Activated T-helper 17 cell treated with anti-CD3 and anti-CD28 coated beads, Interleukin-2, amount 50 U/mL, for 72 hours (primary cell): ENCODE results near the gene FAM118A. TPM values are rescaled to one million over a fixed set of nuclear protein-coding genes. Genes with fewer than 3 reads are reported as not detected.
"Not testable (repeated sequence)": the region's sequence is repeated elsewhere in the genome, so short reads cannot be mapped to it uniquely, and the experiment has no call there.

Experiments used
- ATAC-seq: fragments of 150-1000 bp; cut with Tn5 transposase; replicated peaks from 2 replicates; pipeline ENCODE4 v1.10.0; 2021; ENCODE audit warnings: mild to moderate bottlenecking, moderate library complexity
- H3K27ac Mint-ChIP-seq: one replicate; pipeline ENCODE4 v1.8.0; 2022; ENCODE audit warnings: mixed read lengths
- H3K27me3 Mint-ChIP-seq: one replicate; pipeline ENCODE4 v1.8.0; 2022; ENCODE audit warnings: mixed read lengths
- H3K36me3 Mint-ChIP-seq: one replicate; pipeline ENCODE4 v1.8.0; 2022; ENCODE audit warnings: low read depth, mild to moderate bottlenecking, mixed read lengths
- H3K4me1 Mint-ChIP-seq: one replicate; pipeline ENCODE4 v1.8.0; 2022; ENCODE audit warnings: mixed read lengths
- H3K4me3 Mint-ChIP-seq: one replicate; pipeline ENCODE4 v1.8.0; 2022; ENCODE audit warnings: mild to moderate bottlenecking, mixed read lengths
- H3K9me3 Mint-ChIP-seq: one replicate; pipeline ENCODE4 v1.8.0; 2022; ENCODE audit warnings: mixed read lengths
- total RNA-seq, 2 donors: library from RNA; stranded (reverse); gene quantifications; one replicate each; pipeline ENCODE4 v1.2.3, GENCODE V29; 2022

Gene FAM118A
- total RNA-seq, 2 donors from 2014 or later, result 64.3 to 99.4 TPM

DNA sequence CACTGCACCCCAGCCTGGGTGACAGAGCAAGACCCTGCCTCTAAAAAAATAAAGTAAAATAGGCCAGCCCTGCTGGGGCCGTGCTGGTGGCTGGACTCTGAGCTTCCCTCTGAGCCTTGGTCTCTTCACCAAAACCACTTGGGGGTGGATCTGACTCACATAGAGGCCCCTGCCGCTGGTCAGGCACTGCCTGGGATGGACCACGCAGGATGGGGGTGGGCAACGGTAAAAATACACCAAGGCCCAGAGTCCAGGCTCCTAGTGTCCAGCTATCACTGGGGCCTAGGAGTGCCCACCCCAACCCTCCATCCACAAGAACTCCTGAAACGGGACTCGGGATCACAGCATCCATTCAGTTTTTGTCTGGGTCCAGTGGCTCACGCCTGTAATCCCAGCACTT, 37.2 kb upstream of the FAM118A start:
- Mint-ChIP-seq H3K4me1 (peaks cover 4% of the 10 kb centered on the region), H3K27me3 (peaks cover 8% of the 10 kb centered on the region), H3K27ac (no peak overlapping the region), H3K9me3 (no peaks in the 10 kb centered on the region), H3K36me3 (no peaks in the 10 kb centered on the region), H3K4me3 (no peak overlapping the region)
- no peak for ATAC-seq

DNA sequence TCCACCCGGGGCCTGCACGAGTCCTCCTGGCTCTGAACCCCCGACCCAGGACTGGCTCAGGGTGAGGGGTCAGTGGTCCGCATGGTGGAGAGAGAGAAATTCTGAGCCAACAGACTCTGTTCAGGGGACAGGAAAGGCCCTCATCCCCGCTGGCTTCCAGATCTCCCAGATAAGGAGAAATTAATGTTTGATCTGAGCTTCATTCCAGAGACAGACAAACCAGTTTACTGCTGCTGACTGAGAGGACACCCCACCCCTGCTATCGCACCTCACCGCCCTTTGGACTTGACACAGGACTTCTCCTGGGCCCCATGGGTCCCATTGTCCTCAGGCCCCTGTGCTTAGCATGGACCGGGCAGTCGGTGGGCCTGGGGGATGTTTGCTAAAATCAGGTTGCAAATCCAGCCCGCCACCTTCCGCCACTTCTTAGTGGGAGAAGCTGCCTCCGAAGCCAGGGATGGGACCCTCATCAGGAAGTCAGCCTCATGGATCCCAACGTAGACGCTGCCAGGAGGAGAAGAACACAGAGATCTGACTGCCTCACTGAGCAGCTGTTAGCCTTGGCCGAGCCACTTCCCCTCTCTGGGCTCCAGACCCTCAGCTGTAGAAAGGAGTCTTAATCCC, 36.2 kb upstream of the FAM118A start:
- no peak for ATAC-seq
- Mint-ChIP-seq H3K9me3 (no peaks in the 10 kb centered on the region), H3K27me3 (peaks cover 8% of the 10 kb centered on the region), H3K4me3 (no peak overlapping the region), H3K27ac (no peak overlapping the region), H3K36me3 (no peaks in the 10 kb centered on the region), H3K4me1 (peaks cover 4% of the 10 kb centered on the region)

DNA sequence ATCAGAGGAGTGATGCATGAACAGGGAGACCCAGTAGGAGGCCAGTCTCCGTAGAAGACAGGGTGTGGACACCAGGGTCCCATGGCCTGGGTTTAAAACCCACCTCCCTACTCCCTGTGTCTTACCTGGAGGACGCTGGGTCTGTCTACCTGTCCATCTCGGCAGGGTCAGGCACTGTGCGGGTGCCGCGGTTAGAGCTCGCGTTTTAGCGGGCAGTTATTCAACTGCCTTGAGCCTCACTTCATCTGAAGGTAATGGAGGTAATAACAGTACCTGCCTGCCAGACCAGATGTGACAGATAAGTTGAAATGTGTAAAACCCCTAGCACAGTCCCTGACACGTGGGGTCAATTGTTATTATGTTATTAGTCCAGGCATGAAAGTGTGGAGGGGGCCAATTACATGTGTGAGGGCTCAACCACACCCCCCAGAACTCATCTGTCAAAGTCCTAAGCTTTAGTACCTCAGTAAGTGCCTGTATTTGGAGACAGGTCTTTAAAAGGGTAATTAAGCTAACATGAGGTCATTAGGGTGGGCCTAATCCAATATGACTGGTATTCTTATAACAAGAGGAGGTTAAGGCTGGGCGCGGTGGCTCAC, 33.1 kb upstream of the FAM118A start:
- Mint-ChIP-seq H3K4me3 (no peak overlapping the region), H3K27me3 (no peaks in the 10 kb centered on the region), H3K36me3 (no peaks in the 10 kb centered on the region), H3K27ac (no peak overlapping the region), H3K4me1 (no peaks in the 10 kb centered on the region), H3K9me3 (no peaks in the 10 kb centered on the region)
- ATAC-seq, result no peak

DNA sequence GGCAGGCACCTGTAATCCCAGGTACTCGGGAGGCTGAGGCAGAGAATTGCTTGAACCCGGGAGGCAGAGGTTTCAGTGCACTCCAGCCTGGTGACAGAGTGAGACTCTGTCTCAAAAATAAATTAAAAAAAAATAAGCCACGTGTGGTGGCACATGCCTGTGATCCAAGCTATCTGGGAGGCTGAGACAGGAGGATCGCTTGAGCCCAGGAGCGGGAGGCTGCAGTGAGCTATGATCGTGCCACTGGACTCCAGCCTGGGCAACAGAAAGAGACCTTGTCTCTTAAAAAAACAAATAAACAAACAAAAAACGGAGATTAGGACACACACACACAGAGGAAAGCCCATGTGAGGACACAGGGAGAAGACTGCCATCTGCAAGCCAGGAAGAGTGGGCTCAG, 32.0 kb upstream of the FAM118A start:
- ATAC-seq, H3K27ac Mint-ChIP-seq, H3K36me3 Mint-ChIP-seq, H3K4me1 Mint-ChIP-seq, H3K27me3 Mint-ChIP-seq, H3K9me3 Mint-ChIP-seq, H3K4me3 Mint-ChIP-seq: not testable (repeated sequence)

DNA sequence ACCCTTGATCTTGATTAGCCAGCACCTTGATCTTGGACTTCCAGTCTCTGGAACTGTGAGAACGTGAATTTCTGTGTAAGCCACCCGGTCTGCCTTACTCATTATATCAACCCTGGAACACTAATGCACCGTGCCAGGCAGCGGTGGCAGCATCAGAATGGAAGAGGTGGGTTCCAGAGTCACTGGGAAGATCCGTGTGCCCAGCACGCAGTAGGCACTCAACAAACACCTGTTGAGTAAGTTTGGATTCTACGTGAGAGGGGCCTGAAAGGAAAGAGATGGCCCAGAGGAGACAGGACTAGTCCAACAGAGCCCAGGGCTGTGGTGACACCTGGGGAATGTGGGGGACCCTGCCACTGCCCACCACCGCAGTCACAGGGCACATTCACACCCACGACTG, 31.6 kb upstream of the FAM118A start:
- Mint-ChIP-seq H3K27ac (no peak overlapping the region), H3K9me3 (no peaks in the 10 kb centered on the region), H3K36me3 (no peaks in the 10 kb centered on the region), H3K27me3 (peaks cover 4% of the 10 kb centered on the region), H3K4me3 (no peak overlapping the region), H3K4me1 (no peaks in the 10 kb centered on the region)
- ATAC-seq, result no peak

DNA sequence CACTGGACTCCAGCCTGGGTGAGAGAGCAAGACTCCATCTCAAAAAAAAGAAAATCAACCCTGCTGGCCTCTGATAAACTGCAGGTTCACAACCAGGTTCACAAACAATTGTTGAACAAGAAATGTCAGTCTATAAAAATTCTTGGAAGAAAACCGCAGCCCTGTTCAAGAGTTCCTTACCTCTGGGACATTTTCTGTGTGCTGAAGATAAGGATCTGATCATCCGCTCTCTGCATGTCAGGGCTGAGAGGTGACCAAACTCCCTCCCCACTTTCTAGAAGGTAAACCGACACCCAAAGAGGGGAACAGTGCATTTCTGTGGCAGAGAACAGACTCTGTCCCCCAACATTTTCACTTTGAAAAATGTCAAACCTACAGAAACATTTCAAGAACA, 29.1 kb upstream of the FAM118A start:
- peaks cover 4% of the 10 kb centered on the region for H3K27me3 Mint-ChIP-seq
- no peaks in the 10 kb centered on the region for H3K9me3 Mint-ChIP-seq
- no peaks in the 10 kb centered on the region for H3K36me3 Mint-ChIP-seq
- H3K4me1 Mint-ChIP-seq, result no peaks in the 10 kb centered on the region
- no peak overlapping the region for H3K4me3 Mint-ChIP-seq
- ATAC-seq, result no peak
- no peak overlapping the region for H3K27ac Mint-ChIP-seq

DNA sequence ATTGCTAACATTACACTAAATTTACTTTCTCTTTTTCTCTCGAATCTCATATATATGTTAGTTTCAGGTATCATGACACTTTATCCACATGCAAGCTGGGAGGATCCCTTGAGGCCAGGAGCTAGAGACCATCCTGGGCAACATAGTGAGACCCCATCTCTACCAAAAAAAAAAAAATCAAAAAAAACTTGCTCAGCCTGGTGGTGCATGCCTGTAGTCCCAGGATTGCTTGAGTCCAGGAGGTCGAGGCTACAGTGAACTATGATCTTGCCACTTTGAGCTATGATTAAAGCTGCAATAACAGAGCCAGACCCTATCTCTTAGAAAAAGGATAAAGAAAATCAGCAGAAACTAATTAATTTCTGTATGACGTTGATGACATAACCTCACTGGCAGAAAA, 28.7 kb upstream of the FAM118A start:
- Mint-ChIP-seq H3K9me3 (no peaks in the 10 kb centered on the region), H3K4me1 (no peaks in the 10 kb centered on the region), H3K27ac (no peak overlapping the region), H3K36me3 (no peaks in the 10 kb centered on the region), H3K27me3 (peaks cover 4% of the 10 kb centered on the region), H3K4me3 (no peak overlapping the region)
- no peak for ATAC-seq

DNA sequence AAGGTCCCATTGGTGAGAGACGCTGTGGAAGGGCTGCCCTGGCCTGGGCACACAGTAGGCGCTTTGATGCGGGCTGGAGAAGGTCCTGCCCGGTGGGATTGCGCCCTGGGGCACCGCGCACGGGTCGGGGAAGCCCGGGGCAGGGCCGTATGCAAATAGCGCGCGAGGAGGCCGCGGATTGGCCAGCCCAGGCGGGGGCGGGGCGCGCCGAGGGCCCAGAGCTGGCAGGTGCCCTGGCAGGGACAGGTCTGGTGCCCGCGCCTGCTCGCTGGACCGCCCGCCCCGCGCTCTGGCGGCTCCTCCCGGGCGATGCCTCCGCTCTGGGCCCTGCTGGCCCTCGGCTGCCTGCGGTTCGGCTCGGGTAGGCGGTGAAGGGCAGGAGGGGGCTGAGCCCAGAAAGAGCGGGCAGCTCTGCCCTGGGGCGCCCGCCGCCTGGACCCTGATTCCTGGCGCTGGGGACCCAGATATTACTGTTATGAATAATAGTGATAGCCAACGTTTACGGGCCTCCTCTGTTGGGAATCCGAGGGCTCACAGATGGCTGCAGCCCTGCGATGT, 24.9 kb upstream of the FAM118A start, which contains the start of gene UPK3A:
Gene UPK3A, plus strand, starts transcription at position 245 of the 558 bp plus-strand sequence. Its CDS starts 65 bp downstream, at position 310.
- ATAC-seq, result peak; percentile 97
- peak within 1 kb of the TSS; percentile 34 for H3K4me3 Mint-ChIP-seq
- H3K4me1 Mint-ChIP-seq, result no peaks in the 10 kb centered on the region
- no peaks in the 10 kb centered on the region for H3K36me3 Mint-ChIP-seq
- peaks cover 4% of the 10 kb centered on the region for H3K27me3 Mint-ChIP-seq
- H3K27ac Mint-ChIP-seq, result no peak within 1 kb of the TSS
- H3K9me3 Mint-ChIP-seq, result no peaks in the 10 kb centered on the region

DNA sequence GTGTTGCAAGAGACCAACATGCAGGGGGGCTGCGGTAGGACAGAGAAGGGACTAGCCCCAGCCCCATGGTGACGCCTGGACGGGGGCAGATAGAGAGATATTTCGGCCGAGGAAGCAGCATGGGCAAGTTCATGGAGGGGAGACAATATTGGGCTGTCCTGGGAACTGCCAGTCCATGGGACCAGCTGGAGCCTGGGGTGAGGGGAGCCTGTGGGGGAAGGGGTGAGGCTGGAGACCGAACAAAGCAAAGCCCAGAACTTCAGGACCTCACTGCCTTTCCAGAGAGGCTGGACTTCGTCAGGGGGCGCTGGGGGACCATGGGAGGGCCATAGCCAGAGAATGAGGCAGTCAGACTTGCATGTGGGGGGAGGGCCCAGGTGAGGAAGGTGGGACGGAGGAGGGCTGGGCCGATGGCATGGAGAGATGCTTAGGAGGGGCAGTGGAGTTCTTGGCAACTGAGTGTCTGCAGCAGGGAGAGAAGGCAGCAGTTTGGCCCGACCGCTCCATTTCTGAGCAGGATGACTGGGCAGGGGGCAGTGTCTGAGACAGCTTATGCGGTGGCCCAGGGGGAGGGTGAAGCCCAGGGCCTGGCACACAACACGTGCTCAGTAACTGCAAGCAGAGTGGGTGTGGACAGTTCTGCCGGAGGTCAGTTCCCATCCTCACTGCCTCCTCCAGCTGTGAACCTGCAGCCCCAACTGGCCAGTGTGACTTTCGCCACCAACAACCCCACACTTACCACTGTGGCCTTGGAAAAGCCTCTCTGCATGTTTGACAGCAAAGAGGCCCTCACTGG, 24.3 kb upstream of the FAM118A start:
- Mint-ChIP-seq H3K4me1 (no peaks in the 10 kb centered on the region), H3K27ac (no peak overlapping the region), H3K4me3 (no peak overlapping the region), H3K27me3 (peaks cover 4% of the 10 kb centered on the region), H3K9me3 (no peaks in the 10 kb centered on the region), H3K36me3 (no peaks in the 10 kb centered on the region)
- ATAC-seq, result no peak

DNA sequence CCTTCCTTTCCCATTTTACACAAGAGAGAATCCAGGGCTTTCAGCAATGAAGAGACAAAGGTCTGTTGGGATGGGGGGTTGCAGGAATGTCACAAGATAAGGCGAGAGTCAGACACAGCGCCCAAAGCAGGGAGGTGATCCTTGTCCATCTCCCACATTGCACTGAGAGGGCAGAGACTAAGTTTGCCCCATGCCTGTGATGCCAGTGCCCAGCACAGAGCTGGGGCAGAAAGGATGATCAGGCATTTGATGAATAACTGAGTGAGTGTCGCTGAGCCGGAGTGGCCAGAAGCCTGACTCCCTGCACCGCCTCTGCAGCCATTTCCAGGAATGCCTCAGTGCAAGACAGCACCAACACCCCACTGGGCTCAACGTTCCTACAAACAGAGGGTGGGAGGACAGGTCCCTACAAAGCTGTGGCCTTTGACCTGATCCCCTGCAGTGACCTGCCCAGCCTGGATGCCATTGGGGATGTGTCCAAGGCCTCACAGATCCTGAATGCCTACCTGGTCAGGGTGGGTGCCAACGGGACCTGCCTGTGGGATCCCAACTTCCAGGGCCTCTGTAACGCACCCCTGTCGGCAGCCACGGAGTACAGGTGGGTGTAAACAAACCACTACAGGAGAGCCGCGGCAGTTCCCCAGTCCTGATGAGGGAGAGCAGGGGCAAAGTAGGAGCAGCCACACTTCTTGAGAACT, 22.7 kb upstream of the FAM118A start:
- no peaks in the 10 kb centered on the region for H3K9me3 Mint-ChIP-seq
- no peak overlapping the region for H3K27ac Mint-ChIP-seq
- H3K36me3 Mint-ChIP-seq, result no peaks in the 10 kb centered on the region
- no peak for ATAC-seq
- H3K4me1 Mint-ChIP-seq, result no peaks in the 10 kb centered on the region
- H3K27me3 Mint-ChIP-seq, result peaks cover 2% of the 10 kb centered on the region
- H3K4me3 Mint-ChIP-seq, result no peak overlapping the region

DNA sequence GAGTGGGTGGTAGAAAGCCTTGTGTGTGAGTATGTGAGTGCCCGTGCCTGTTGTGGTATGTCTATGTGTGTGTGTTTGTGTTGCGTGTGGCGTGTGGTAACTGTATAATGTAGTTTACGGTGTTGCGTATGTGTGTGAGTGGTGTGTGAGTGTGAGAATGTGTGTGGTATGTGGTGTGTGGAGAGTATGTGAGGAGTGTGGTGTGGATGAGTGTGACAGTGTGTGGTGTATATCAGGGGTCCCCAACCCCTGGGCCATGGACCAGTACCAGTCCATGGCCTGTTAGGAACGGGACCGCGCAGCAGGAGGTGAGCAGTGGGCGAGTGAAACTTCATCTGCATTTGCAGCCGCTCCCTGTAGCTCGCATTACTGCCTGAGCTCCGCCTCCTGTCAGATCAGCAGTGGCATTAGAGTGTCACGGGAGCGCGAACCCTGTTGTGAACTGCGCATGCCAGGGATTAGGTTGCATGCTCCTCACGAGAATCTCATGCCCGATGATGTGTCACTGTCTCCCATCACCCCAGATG, 19.3 kb upstream of the FAM118A start:
- Mint-ChIP-seq H3K4me1 (no peaks in the 10 kb centered on the region), H3K27me3 (no peaks in the 10 kb centered on the region), H3K27ac (no peak overlapping the region), H3K4me3 (no peak overlapping the region), H3K9me3 (no peaks in the 10 kb centered on the region), H3K36me3 (no peaks in the 10 kb centered on the region)
- ATAC-seq, result no peak

DNA sequence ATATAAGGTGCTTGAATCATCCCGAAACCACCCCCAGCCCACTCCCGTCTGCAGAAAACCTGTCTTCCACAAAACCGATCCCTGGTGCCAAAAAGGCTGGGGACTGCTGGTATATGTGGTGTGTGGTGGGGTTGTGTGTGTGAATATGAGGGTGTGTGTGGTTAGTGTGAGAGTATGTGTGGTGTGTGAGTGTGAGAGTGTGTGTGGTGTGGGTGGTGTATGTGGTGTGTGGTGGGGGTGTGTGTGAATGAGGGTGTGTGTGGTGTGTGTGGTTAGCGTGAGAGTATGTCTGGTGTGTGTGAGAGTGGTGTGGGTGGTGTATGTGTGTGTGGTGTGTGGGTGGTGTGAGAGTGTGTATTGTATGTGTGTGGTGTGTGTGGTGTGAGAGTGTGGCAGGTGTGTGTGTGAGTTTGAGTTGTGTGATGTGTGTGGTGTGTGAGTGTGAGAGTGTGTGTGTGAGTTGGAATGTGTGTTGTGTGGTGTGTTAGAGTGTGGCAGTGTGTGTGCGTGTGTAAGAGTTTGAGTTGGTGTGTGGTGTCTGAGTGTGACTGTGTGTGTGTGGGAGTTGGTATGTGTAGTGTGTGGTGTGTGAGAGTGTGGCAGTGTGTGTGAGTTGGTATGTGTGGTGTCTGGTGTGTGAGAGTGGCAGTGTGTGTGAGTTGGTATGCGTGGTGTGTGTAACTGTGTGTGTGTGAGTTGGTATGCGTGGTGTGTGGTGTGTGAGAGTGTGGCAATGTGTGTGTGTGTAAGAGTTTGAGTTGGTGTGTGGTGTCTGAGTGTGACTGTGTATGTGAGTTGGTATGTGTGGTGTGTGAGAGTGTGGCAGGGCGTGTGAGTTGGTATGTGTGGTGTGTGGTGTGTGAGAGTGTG, 18.4 kb upstream of the FAM118A start:
- no peaks in the 10 kb centered on the region for H3K36me3 Mint-ChIP-seq
- peak; percentile 40 for ATAC-seq

DNA sequence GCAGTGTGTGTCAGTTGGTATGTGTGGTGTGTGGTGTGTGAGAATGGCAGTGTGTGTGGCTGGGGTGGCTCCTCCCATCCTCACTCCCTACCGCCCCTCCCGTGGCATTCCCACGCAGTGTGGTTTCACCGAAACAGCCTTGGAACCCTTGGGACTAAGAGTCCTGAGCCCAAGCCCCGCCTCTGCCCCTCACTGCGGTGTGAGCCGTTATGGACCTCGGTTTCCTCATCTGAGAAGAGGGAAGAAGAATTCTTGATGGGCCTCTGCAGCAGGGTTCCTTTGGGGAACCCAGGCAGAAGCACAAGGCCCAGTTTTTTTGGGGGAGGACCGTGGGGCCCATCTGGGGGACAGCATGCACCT, 17.8 kb upstream of the FAM118A start:
- ATAC-seq, result no peak
- Mint-ChIP-seq H3K36me3 (no peaks in the 10 kb centered on the region), H3K27me3 (no peaks in the 10 kb centered on the region), H3K9me3 (no peaks in the 10 kb centered on the region), H3K4me1 (peaks cover 3% of the 10 kb centered on the region), H3K27ac (no peak overlapping the region), H3K4me3 (no peak overlapping the region)

More for the DNA sequence above, 18.4 kb upstream of the FAM118A start:
- Mint-ChIP-seq H3K4me3 (no peak overlapping the region), H3K4me1 (no peaks in the 10 kb centered on the region), H3K27ac (no peak overlapping the region), H3K27me3 (no peaks in the 10 kb centered on the region), H3K9me3 (no peaks in the 10 kb centered on the region)
